ENCODE data around the gene SKIC2.

- TF ChIP-seq CTCF (IDR thresholded peaks at IDR 0.05; ENCODE audit: low read depth, low read length) (no peak), EZH2phosphoT487 (IDR thresholded peaks at IDR 0.05; ENCODE audit: low read depth) (no peak)
These were observed 18.9 kb downstream of the SKIC2 start for GRCh38 chr6:31977816-31978431.

Measured in OCI-LY3 (cell line).